Trophoblast cell (in vitro differentiated cells and primary cell): ENCODE results near the gene EPB41L4A.
A peak's percentile ranks its signal among the peaks of the same experiment; 100 is the strongest.

ENCODE experiments used
- DNase-seq, 2 donors: peaks; one replicate each; pipeline ENCODE4 v3.0.0-alpha.2; 2016
- H2AFZ ChIP-seq: 2 replicates; pipeline ENCODE4 v1.6.1; 2013; ENCODE audit warnings: low read length, moderate library complexity, mild to moderate bottlenecking; ENCODE audit not compliant: insufficient read depth, poor library complexity
- H2AK5ac ChIP-seq: 2 replicates; pipeline ENCODE4 v1.6.1; 2013; ENCODE audit warnings: mild to moderate bottlenecking, low read length
- H2BK120ac ChIP-seq: 2 replicates; pipeline ENCODE4 v1.6.1; 2013; ENCODE audit warnings: low read length, mild to moderate bottlenecking, moderate library complexity; ENCODE audit not compliant: insufficient read depth, poor library complexity
- H2BK12ac ChIP-seq: 2 replicates; pipeline ENCODE4 v1.6.1; 2013; ENCODE audit warnings: mild to moderate bottlenecking, low read length, moderate library complexity
- H2BK5ac ChIP-seq: 2 replicates; pipeline ENCODE4 v1.6.1; 2013; ENCODE audit warnings: low read length, low read depth, moderate library complexity, mild to moderate bottlenecking; ENCODE audit not compliant: poor library complexity
- H3K14ac ChIP-seq: 2 replicates; pipeline ENCODE4 v1.6.1; 2013; ENCODE audit warnings: mild to moderate bottlenecking, low read length
- H3K18ac ChIP-seq: 2 replicates; pipeline ENCODE4 v1.6.1; 2013; ENCODE audit warnings: mild to moderate bottlenecking, low read length
- H3K23ac ChIP-seq: 2 replicates; pipeline ENCODE4 v1.6.1; 2013; ENCODE audit warnings: low read length
- H3K27ac ChIP-seq: 2 replicates; pipeline ENCODE4 v1.5.1; 2013; ENCODE audit warnings: low read depth, mild to moderate bottlenecking, inconsistent platforms, low read length, moderate library complexity
- H3K27me3 ChIP-seq: 2 replicates; pipeline ENCODE4 v1.6.1; 2013; ENCODE audit warnings: inconsistent platforms, mild to moderate bottlenecking, low read length, moderate library complexity; ENCODE audit not compliant: insufficient read depth
- H3K36me3 ChIP-seq, 2 experiments: 1 replicate in 1 of 2; 2 replicates in 1 of 2; pipeline ENCODE4 v1.6.1; 2013; ENCODE audit warnings: low read length in 2 of 2, mild to moderate bottlenecking in 2 of 2, moderate library complexity in 1 of 2; ENCODE audit not compliant: insufficient read depth in 2 of 2, control insufficient read depth in 1 of 2
- H3K4ac ChIP-seq: 2 replicates; pipeline ENCODE4 v1.6.1; 2013; ENCODE audit warnings: low read depth, mild to moderate bottlenecking, low read length, moderate library complexity
- H3K4me1 ChIP-seq, 2 experiments: 1 replicate in 1 of 2; 2 replicates in 1 of 2; pipeline ENCODE4 v1.6.1; 2013; ENCODE audit warnings: low read length in 2 of 2, mild to moderate bottlenecking in 2 of 2, moderate library complexity in 1 of 2; ENCODE audit not compliant: insufficient read depth in 2 of 2, control insufficient read depth in 1 of 2
- H3K4me2 ChIP-seq: 2 replicates; pipeline ENCODE4 v1.6.1; 2013; ENCODE audit warnings: inconsistent platforms, mild to moderate bottlenecking, low read length, moderate library complexity
- H3K4me3 ChIP-seq: 2 replicates; pipeline ENCODE4 v1.5.1; 2013; ENCODE audit warnings: mild to moderate bottlenecking, low read depth, low read length, inconsistent platforms
- H3K79me1 ChIP-seq: one replicate; pipeline ENCODE4 v1.6.1; 2013; ENCODE audit warnings: low read length
- H3K79me2 ChIP-seq: 2 replicates; pipeline ENCODE4 v1.6.1; 2013; ENCODE audit warnings: low read length, mild to moderate bottlenecking; ENCODE audit not compliant: control insufficient read depth, insufficient read depth, poor library complexity
- H3K9ac ChIP-seq: 2 replicates; pipeline ENCODE4 v1.6.1; 2013; ENCODE audit warnings: mild to moderate bottlenecking, low read length
- H3K9me3 ChIP-seq: 2 replicates; pipeline ENCODE4 v1.6.1; 2013; ENCODE audit warnings: low read depth, mild to moderate bottlenecking, control low read depth, inconsistent platforms, low read length; ENCODE audit not compliant: insufficient read depth
- H4K12ac ChIP-seq: 2 replicates; pipeline ENCODE4 v1.6.1; 2013; ENCODE audit warnings: low read depth, mild to moderate bottlenecking, low read length, moderate library complexity
- H4K8ac ChIP-seq: 2 replicates; pipeline ENCODE4 v1.6.1; 2013; ENCODE audit warnings: low read depth, mild to moderate bottlenecking, low read length, moderate library complexity
- H4K91ac ChIP-seq: one replicate; pipeline ENCODE4 v1.6.1; 2013; ENCODE audit warnings: low read depth, mild to moderate bottlenecking, low read length, moderate library complexity
- WGBS: extraction: QIAGEN DNeasy Blood & Tissue Kit; methylation state at CpG from one replicate; pipeline ENCODE4 v1.1.7; 2013; ENCODE audit warnings: missing lambda C conversion rate; ENCODE audit not compliant: insufficient read length, insufficient coverage; ENCODE audit errors: extremely low coverage; 5-methylcytosine and 5-hydroxymethylcytosine counted together

EPB41L4A gene

GRCh38 chr5:112165399-112165798, 253.7 kb downstream of the EPB41L4A start:
- DNase-seq = no peak
- Histone ChIP-seq H4K8ac (no peak overlapping the region), H2BK5ac (no peak overlapping the region), H3K79me1 (peaks cover 6% of the 10 kb centered on the region), H4K12ac (no peak overlapping the region), H3K4me1 (peaks cover 3 to 6% of the 10 kb centered on the region in 2 experiments), H3K4me2 (no peak overlapping the region), H3K14ac (no peak overlapping the region), H3K36me3 (peaks cover 3 to 14% of the 10 kb centered on the region in 2 experiments), H2BK12ac (no peak overlapping the region), H3K4me3 (no peak overlapping the region), H3K27me3 (no peaks in the 10 kb centered on the region), H3K9me3 (no peaks in the 10 kb centered on the region), H2AK5ac (no peak overlapping the region), H2AFZ (no peak overlapping the region), H3K23ac (no peak overlapping the region), H3K79me2 (peaks cover 7% of the 10 kb centered on the region), H3K4ac (no peak overlapping the region), H3K18ac (no peak overlapping the region), H3K27ac (no peak overlapping the region), H4K91ac (no peak overlapping the region), H2BK120ac (no peak overlapping the region), H3K9ac (no peak overlapping the region)
- no CpG with 5 or more reads among the region's 3 CpGs for WGBS

GRCh38 chr5:112163435-112163834, 255.6 kb downstream of the EPB41L4A start:
- no peak overlapping the region for H3K18ac ChIP-seq
- H3K4me2 ChIP-seq = no peak overlapping the region
- H3K9ac ChIP-seq = no peak overlapping the region
- no peak overlapping the region for H2AFZ ChIP-seq
- no peak overlapping the region for H4K91ac ChIP-seq
- H4K8ac ChIP-seq = no peak overlapping the region
- WGBS = no CpG with 5 or more reads among the region's 1 CpG
- H3K23ac ChIP-seq = no peak overlapping the region
- no peaks in the 10 kb centered on the region for H3K9me3 ChIP-seq
- no peak overlapping the region for H3K4me3 ChIP-seq
- DNase-seq = no peak
- no peak overlapping the region for H2BK120ac ChIP-seq
- peaks cover 3 to 8% of the 10 kb centered on the region in 2 experiments for H3K4me1 ChIP-seq
- no peak overlapping the region for H2AK5ac ChIP-seq
- no peak overlapping the region for H3K27ac ChIP-seq
- H4K12ac ChIP-seq = no peak overlapping the region
- H3K36me3 ChIP-seq = peaks cover 3 to 14% of the 10 kb centered on the region in 2 experiments
- no peak overlapping the region for H2BK5ac ChIP-seq
- peaks cover 7% of the 10 kb centered on the region for H3K79me2 ChIP-seq
- H3K79me1 ChIP-seq = peaks cover 6% of the 10 kb centered on the region
- no peaks in the 10 kb centered on the region for H3K27me3 ChIP-seq
- no peak overlapping the region for H3K4ac ChIP-seq
- H3K14ac ChIP-seq = no peak overlapping the region
- no peak overlapping the region for H2BK12ac ChIP-seq

- no peak overlapping the region for H3K18ac ChIP-seq
- H3K14ac ChIP-seq = peak overlapping the region; percentile 75
- H3K9me3 ChIP-seq = no peaks in the 10 kb centered on the region
- WGBS = no CpG with 5 or more reads among the region's 8 CpGs
- H3K23ac ChIP-seq = no peak overlapping the region
- H2AFZ ChIP-seq = no peak overlapping the region
- H3K4me2 ChIP-seq = peak overlapping the region; percentile 85
- no peak overlapping the region for H2BK12ac ChIP-seq
- peak overlapping the region; percentile 85 for H3K4ac ChIP-seq
- H3K27me3 ChIP-seq = no peaks in the 10 kb centered on the region
- H2BK5ac ChIP-seq = no peak overlapping the region
- peak overlapping the region; percentile 95 for H3K9ac ChIP-seq
- peak overlapping the region; percentile 68 for H2AK5ac ChIP-seq
- H3K4me3 ChIP-seq = peak overlapping the region; percentile 95
- H4K12ac ChIP-seq = no peak overlapping the region
- peak overlapping the region; percentile 70 for H4K91ac ChIP-seq
- no peak overlapping the region for H2BK120ac ChIP-seq
- no peak overlapping the region for H3K27ac ChIP-seq
- H3K79me2 ChIP-seq = peaks cover 7% of the 10 kb centered on the region
- H4K8ac ChIP-seq = peak overlapping the region; percentile 82
- DNase-seq = no peak
- peaks cover 5% of the 10 kb centered on the region for H3K79me1 ChIP-seq
- peaks cover 3 to 6% of the 10 kb centered on the region in 2 experiments for H3K4me1 ChIP-seq
- H3K36me3 ChIP-seq = peaks cover 0 to 14% of the 10 kb centered on the region in 2 experiments
These were observed 257.7 kb downstream of the EPB41L4A start for GRCh38 chr5:112161392-112161748.

GRCh38 chr5:112160652-112161391, 258.3 kb downstream of the EPB41L4A start:
- Histone ChIP-seq H4K91ac (peak overlapping the region; percentile 70), H3K4me3 (peak overlapping the region; percentile 95)
- no CpG with 5 or more reads among the region's 55 CpGs for WGBS

More at GRCh38 chr5:112160652-112161391, 258.3 kb downstream of the EPB41L4A start:
- Histone ChIP-seq H3K4me1 (peaks cover 0 to 4% of the 10 kb centered on the region in 2 experiments), H3K27me3 (no peaks in the 10 kb centered on the region), H3K18ac (peak overlapping the region; percentile 88), H3K9ac (peak overlapping the region; percentile 95), H3K9me3 (no peaks in the 10 kb centered on the region), H3K4ac (peak overlapping the region; percentile 85), H2AFZ (peak overlapping the region; percentile 40), H2BK12ac (no peak overlapping the region), H3K79me2 (peaks cover 7% of the 10 kb centered on the region), H3K36me3 (peaks cover 0 to 14% of the 10 kb centered on the region in 2 experiments), H4K8ac (peak overlapping the region; percentile 82), H2AK5ac (no peak overlapping the region), H2BK120ac (no peak overlapping the region), H3K27ac (no peak overlapping the region), H3K79me1 (peaks cover 3% of the 10 kb centered on the region), H4K12ac (no peak overlapping the region), H2BK5ac (no peak overlapping the region), H3K23ac (no peak overlapping the region), H3K14ac (peak overlapping the region; percentile 89), H3K4me2 (peak overlapping the region; percentile 85)
- DNase-seq = peak; percentile 78 to 96
